ENCODE data around the gene RTRAF. TPM values are rescaled to one million over a fixed set of nuclear protein-coding genes. Genes with fewer than 3 reads are reported as not detected.

RTRAF gene
- total RNA-seq, 1 experiment from 2014 or later = 350 TPM

DNA sequence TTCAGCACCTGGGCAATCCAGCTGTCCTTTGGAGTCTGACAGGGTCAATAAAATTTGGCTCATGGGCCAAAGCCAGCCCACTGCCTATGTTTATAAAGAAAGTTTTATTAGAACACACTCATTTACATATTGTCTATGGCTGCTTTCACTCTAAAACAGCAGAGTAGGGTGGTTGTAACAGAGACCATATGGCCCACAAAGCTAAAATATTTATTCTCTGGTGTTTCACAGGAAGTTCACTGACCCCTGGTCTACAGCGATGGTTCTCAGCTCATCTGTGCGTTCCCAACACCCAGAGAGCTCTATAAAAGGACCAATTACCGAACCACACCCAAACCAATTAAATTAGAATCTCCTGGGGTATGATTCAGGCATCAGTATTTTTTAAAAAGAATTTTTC is 37.7 kb upstream of the RTRAF start:
- no peak overlapping the region for H3K14ac ChIP-seq (ENCODE audit: insufficient read depth, low read length)
- H3K4ac ChIP-seq (ENCODE audit: low read depth, low read length) = no peak overlapping the region
- no peaks in the 10 kb centered on the region for H3K79me1 ChIP-seq (ENCODE audit: insufficient read depth, low read depth, low read length, poor library complexity, severe bottlenecking)
- no peak overlapping the region for H3K23ac ChIP-seq (ENCODE audit: insufficient read length, low read depth, low read length)
- Mint-ChIP-seq H3K27ac (no peak overlapping the region), H3K9me3 (peaks cover 4 to 6% of the 10 kb centered on the region in 2 experiments; a peak in 2 of 5 replicates), H3K36me3 (ENCODE audit: insufficient read depth in 1 of 3, low read depth in 3 of 3) (peaks cover 0 to 3% (median 0%) of the 10 kb centered on the region in 3 experiments; a peak in 1 of 7 replicates), H3K4me3 (no peak overlapping the region), H3K27me3 (ENCODE audit: low read depth) (no peaks in the 10 kb centered on the region; the same call in 1 of the 2 replicates), H3K4me1 (no peaks in the 10 kb centered on the region)
- H3K4me1 ChIP-seq (ENCODE audit: insufficient read depth, low read length) = no peaks in the 10 kb centered on the region
- H2AFZ ChIP-seq (ENCODE audit: low read length) = no peak overlapping the region
- no CpG with 5 or more reads among the region's 3 CpGs for WGBS (ENCODE audit: extremely low coverage, insufficient read length, low lambda C conversion rate)
- H2BK20ac ChIP-seq (ENCODE audit: low read depth, low read length, poor library complexity, severe bottlenecking) = no peak overlapping the region
- H3K27me3 ChIP-seq (ENCODE audit: insufficient read depth, low read length) = no peaks in the 10 kb centered on the region
- H2BK15ac ChIP-seq (ENCODE audit: low read depth, low read length) = no peak overlapping the region
- H4K91ac ChIP-seq (ENCODE audit: insufficient read length, low read depth, low read length) = no peak overlapping the region
- H3K56ac ChIP-seq (ENCODE audit: insufficient read length, low read depth, low read length) = no peak overlapping the region
- H3K9me3 ChIP-seq (ENCODE audit: control insufficient read depth, low read depth, low read length) = no peaks in the 10 kb centered on the region
- H3K27ac ChIP-seq (ENCODE audit: insufficient read length, low read depth, low read length) = no peak overlapping the region
- no peak overlapping the region for H4K5ac ChIP-seq (ENCODE audit: insufficient read length, low read depth, low read length)
- no peak overlapping the region for H2BK12ac ChIP-seq (ENCODE audit: insufficient read length, low read depth, low read length)
- TF ChIP-seq, protein P1, sequence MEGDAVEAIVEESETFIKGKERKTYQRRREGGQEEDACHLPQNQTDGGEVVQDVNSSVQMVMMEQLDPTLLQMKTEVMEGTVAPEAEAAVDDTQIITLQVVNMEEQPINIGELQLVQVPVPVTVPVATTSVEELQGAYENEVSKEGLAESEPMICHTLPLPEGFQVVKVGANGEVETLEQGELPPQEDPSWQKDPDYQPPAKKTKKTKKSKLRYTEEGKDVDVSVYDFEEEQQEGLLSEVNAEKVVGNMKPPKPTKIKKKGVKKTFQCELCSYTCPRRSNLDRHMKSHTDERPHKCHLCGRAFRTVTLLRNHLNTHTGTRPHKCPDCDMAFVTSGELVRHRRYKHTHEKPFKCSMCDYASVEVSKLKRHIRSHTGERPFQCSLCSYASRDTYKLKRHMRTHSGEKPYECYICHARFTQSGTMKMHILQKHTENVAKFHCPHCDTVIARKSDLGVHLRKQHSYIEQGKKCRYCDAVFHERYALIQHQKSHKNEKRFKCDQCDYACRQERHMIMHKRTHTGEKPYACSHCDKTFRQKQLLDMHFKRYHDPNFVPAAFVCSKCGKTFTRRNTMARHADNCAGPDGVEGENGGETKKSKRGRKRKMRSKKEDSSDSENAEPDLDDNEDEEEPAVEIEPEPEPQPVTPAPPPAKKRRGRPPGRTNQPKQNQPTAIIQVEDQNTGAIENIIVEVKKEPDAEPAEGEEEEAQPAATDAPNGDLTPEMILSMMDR (conservative IDR thresholded peaks at IDR 0.05) = no peak
- no peaks in the 10 kb centered on the region for H4K20me1 ChIP-seq (ENCODE audit: control insufficient read depth, insufficient read depth, insufficient read length)
- H2AK5ac ChIP-seq (ENCODE audit: insufficient read length, low read length) = no peak overlapping the region
- H3K23me2 ChIP-seq (ENCODE audit: insufficient read length, low read depth, low read length, poor library complexity, severe bottlenecking) = no peaks in the 10 kb centered on the region
- H3T11ph ChIP-seq (ENCODE audit: low read length) = no peak overlapping the region
- no peak overlapping the region for H2BK5ac ChIP-seq (ENCODE audit: insufficient read length, low read length)
- no peak overlapping the region for H4K8ac ChIP-seq (replicated peaks; ENCODE audit: insufficient read length, low read depth, low read length)
- H2BK120ac ChIP-seq (ENCODE audit: low read depth, low read length, poor library complexity, severe bottlenecking) = no peak overlapping the region
- H3K79me2 ChIP-seq (ENCODE audit: insufficient read depth, low read length) = no peaks in the 10 kb centered on the region
- H3K9ac ChIP-seq (ENCODE audit: extremely low read depth, insufficient read length, low read length) = no peak overlapping the region
- H3K18ac ChIP-seq (ENCODE audit: insufficient read length, low read depth, low read length) = no peak overlapping the region
- no peak for DNase-seq
- H3K4me2 ChIP-seq (ENCODE audit: insufficient read depth, insufficient read length, low read length) = no peak overlapping the region
